ENCODE results near the gene JAK1. TPM values are rescaled to one million over a fixed set of nuclear protein-coding genes. Genes with fewer than 3 reads are reported as not detected.

The JAK1 gene
- total and polyA plus RNA-seq, 9 of the 15 experiments (the other 6 are each of a cell fraction or from before 2014, with no cell fraction given), result 9.7 to 44.1 (median 42.5) TPM

GRCh38 chr1:64873576-64873975, 92.8 kb downstream of the JAK1 start:
- no peak for FAIRE-seq
- CTCF ChIA-PET (ENCODE audit: low intra/inter-chr PET ratio), result no interaction called here
- Histone ChIP-seq H4K20me1 (replicated peaks; ENCODE audit: control insufficient read depth, insufficient read depth, low read length) (no peaks in the 10 kb centered on the region), H3K9me1 (ENCODE audit: control insufficient read depth, insufficient read depth, low read length) (no peaks in the 10 kb centered on the region), H3K4me2 (ENCODE audit: insufficient read depth, low read length) (no peak overlapping the region), H3K9me3 (replicated peaks; ENCODE audit: control insufficient read depth, insufficient read depth, low read depth, low read length) (no peaks in the 10 kb centered on the region), H3K9ac (ENCODE audit: insufficient read depth in 1 of 2, low read depth in 2 of 2, low read length in 2 of 2) (no peak overlapping the region), H3K79me2 (ENCODE audit: control insufficient read depth, insufficient read depth, low read length) (no peaks in the 10 kb centered on the region), H3K4me3 (no peak overlapping the region), H3K27me3 (ENCODE audit: control insufficient read depth in 2 of 2, insufficient read depth in 2 of 2, low read length in 2 of 2) (no peaks in the 10 kb centered on the region), H3K27ac (ENCODE audit: extremely low read depth, low read depth, low read length) (no peak overlapping the region), H3K36me3 (ENCODE audit: control insufficient read depth, insufficient read depth, low read length) (peaks cover 64% of the 10 kb centered on the region; the same call in 2 of the 3 replicates), H3K4me1 (replicated peaks in 1 of 2; ENCODE audit: control insufficient read depth in 2 of 2, insufficient read depth in 2 of 2, low read length in 2 of 2) (no peaks in the 10 kb centered on the region), H2AFZ (ENCODE audit: low read depth, low read length) (no peak overlapping the region)
- no TSS peak for BruUV-seq (replicated peaks)
- 81% methylated on average over 9 of the region's 9 CpGs for WGBS (ENCODE audit: insufficient coverage, low coverage, missing lambda C conversion rate)
- in situ Hi-C loops (cut with MboI), result no loop called here
- intact Hi-C loops (cut with micrococcal nuclease), result no loop called here
- POLR2A ChIA-PET, result interaction anchor here (1.0 to 2.0 kb wide), 4 partner anchors 9 to 17 kb away, joined by 3 to 7 read pairs (median 4); no protein-coding TSS in a partner anchor
- no peak for DNase-seq (ENCODE audit: extremely low read depth in 1 of 4, low spot score in 3 of 4)
- ATAC-seq, result no peak
- TF ChIP-seq PCBP2 (IDR thresholded peaks at IDR 0.05; ENCODE audit: low read depth, low read length, poor library complexity, severe bottlenecking) (no peak), ZNF274 (IDR thresholded peaks at IDR 0.05; ENCODE audit: borderline replicate concordance, low read depth, low read length) (no peak), PTRF (tag; IDR thresholded peaks at IDR 0.05) (no peak), SRSF7 (optimal IDR thresholded peaks at IDR 0.05; ENCODE audit: low read depth, low read length) (no peak), MED1 (CRISPR knock-in tag; IDR thresholded peaks at IDR 0.05; ENCODE audit: borderline replicate concordance) (no peak), EZH2 (IDR thresholded peaks at IDR 0.05; ENCODE audit: borderline replicate concordance, low read depth, low read length) (no peak), FOXA3 (CRISPR knock-in tag; conservative IDR thresholded peaks at IDR 0.05 in 1 of 2, IDR thresholded peaks at IDR 0.05 in 1 of 2) (no peak), TAL1 (IDR thresholded peaks at IDR 0.05) (no peak), RBM22 (IDR thresholded peaks at IDR 0.05; ENCODE audit: low read depth, low read length, poor library complexity, severe bottlenecking) (no peak), POLR2AphosphoS2 (IDR thresholded peaks at IDR 0.05; ENCODE audit: low read length) (no peak), ZNF175 (CRISPR knock-in tag; IDR thresholded peaks at IDR 0.05; ENCODE audit: low read depth) (no peak), SAFB2 (IDR thresholded peaks at IDR 0.05; ENCODE audit: borderline replicate concordance, low read depth, low read length, severe bottlenecking) (no peak)
- TF ChIP-seq, protein P1, sequence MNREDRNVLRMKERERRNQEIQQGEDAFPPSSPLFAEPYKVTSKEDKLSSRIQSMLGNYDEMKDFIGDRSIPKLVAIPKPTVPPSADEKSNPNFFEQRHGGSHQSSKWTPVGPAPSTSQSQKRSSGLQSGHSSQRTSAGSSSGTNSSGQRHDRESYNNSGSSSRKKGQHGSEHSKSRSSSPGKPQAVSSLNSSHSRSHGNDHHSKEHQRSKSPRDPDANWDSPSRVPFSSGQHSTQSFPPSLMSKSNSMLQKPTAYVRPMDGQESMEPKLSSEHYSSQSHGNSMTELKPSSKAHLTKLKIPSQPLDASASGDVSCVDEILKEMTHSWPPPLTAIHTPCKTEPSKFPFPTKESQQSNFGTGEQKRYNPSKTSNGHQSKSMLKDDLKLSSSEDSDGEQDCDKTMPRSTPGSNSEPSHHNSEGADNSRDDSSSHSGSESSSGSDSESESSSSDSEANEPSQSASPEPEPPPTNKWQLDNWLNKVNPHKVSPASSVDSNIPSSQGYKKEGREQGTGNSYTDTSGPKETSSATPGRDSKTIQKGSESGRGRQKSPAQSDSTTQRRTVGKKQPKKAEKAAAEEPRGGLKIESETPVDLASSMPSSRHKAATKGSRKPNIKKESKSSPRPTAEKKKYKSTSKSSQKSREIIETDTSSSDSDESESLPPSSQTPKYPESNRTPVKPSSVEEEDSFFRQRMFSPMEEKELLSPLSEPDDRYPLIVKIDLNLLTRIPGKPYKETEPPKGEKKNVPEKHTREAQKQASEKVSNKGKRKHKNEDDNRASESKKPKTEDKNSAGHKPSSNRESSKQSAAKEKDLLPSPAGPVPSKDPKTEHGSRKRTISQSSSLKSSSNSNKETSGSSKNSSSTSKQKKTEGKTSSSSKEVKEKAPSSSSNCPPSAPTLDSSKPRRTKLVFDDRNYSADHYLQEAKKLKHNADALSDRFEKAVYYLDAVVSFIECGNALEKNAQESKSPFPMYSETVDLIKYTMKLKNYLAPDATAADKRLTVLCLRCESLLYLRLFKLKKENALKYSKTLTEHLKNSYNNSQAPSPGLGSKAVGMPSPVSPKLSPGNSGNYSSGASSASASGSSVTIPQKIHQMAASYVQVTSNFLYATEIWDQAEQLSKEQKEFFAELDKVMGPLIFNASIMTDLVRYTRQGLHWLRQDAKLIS (CRISPR knock-in tag; IDR thresholded peaks at IDR 0.05), result no peak
- TF ChIP-seq, protein P2, sequence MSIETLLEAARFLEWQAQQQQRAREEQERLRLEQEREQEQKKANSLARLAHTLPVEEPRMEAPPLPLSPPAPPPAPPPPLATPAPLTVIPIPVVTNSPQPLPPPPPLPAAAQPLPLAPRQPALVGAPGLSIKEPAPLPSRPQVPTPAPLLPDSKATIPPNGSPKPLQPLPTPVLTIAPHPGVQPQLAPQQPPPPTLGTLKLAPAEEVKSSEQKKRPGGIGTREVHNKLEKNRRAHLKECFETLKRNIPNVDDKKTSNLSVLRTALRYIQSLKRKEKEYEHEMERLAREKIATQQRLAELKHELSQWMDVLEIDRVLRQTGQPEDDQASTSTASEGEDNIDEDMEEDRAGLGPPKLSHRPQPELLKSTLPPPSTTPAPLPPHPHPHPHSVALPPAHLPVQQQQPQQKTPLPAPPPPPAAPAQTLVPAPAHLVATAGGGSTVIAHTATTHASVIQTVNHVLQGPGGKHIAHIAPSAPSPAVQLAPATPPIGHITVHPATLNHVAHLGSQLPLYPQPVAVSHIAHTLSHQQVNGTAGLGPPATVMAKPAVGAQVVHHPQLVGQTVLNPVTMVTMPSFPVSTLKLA (conservative IDR thresholded peaks at IDR 0.05), result no peak

Data from K562 (cell line).